HEK293 (cell line): ENCODE results near the gene RGL2.

Experiments used
- CTCF ChIA-PET: fragments of 350-600 bp; formaldehyde crosslinking; extraction: SDS; loops from one replicate; lab custom pipeline; 2021; ENCODE audit warnings: antibody characterized with exemption; lab: Yijun Ruan, JAX
- POLR2A ChIA-PET: fragments of 300-600 bp; formaldehyde crosslinking; extraction: SDS; loops from one replicate; lab custom pipeline; 2020; ENCODE audit warnings: antibody characterized with exemption, inconsistent platforms; lab: Yijun Ruan, JAX
- H3K27ac ChIP-seq: fragments of 200-500 bp; sonication (Bioruptor generic); 2 replicates; pipeline ENCODE4 v1.5.1; 2014; ENCODE audit warnings: low read depth, low read length, control low read depth, inconsistent platforms; ENCODE audit errors: extremely low read depth
- H3K36me3 ChIP-seq, 2 experiments: fragments of 200-500 bp in 1 of 2; sonication (Bioruptor generic) in 1 of 2; 1 replicate in 1 of 2; 2 replicates in 1 of 2; pipeline ENCODE4 v1.5.1; 2014 to 2017; ENCODE audit warnings: inconsistent platforms in 2 of 2, low read length in 2 of 2; ENCODE audit not compliant: control insufficient read depth in 2 of 2, insufficient read depth in 1 of 2
- H3K4me1 ChIP-seq: fragments of 200-500 bp; sonication (Bioruptor generic); 2 replicates; pipeline ENCODE4 v1.5.1; 2014; ENCODE audit warnings: mild to moderate bottlenecking, low read length, inconsistent platforms; ENCODE audit not compliant: control insufficient read depth, insufficient read depth
- H3K4me3 ChIP-seq: 2 replicates; pipeline ENCODE4 v1.5.1; 2011; ENCODE audit warnings: low read depth, mild to moderate bottlenecking, control low read depth, low read length, moderate library complexity
- H3K9me3 ChIP-seq: fragments of 200-500 bp; sonication (Bioruptor generic); 2 replicates; pipeline ENCODE4 v1.5.1; 2014; ENCODE audit warnings: low read depth, low read length, inconsistent platforms; ENCODE audit not compliant: control insufficient read depth, insufficient read depth
- BCL11A ChIP-seq: fragments of 450-650 bp; formaldehyde crosslinking; IDR thresholded peaks from 2 replicates; pipeline ENCODE4 v1.5.1; 2016; ENCODE audit warnings: low read depth, missing biosample characterization, missing genetic modification characterization
- GLIS2 ChIP-seq: fragments of 450-650 bp; formaldehyde crosslinking; IDR thresholded peaks from 2 replicates; pipeline ENCODE4 v1.5.1; 2016; ENCODE audit warnings: missing biosample characterization, missing genetic modification characterization
- KLF7 ChIP-seq: fragments of 450-650 bp; formaldehyde crosslinking; IDR thresholded peaks from 2 replicates; pipeline ENCODE4 v1.5.1; 2016; ENCODE audit warnings: missing biosample characterization, missing genetic modification characterization, borderline replicate concordance
- PBX3 ChIP-seq: sonication (generic); formaldehyde crosslinking; IDR thresholded peaks from 2 replicates; pipeline ENCODE4 v1.8.1; 2022; ENCODE audit warnings: mild to moderate bottlenecking, moderate library complexity, missing genetic modification reagents
- SETDB1 ChIP-seq: IDR thresholded peaks from one replicate; pipeline ENCODE4 v1.6.1; 2017; ENCODE audit warnings: mild to moderate bottlenecking, low read length, moderate library complexity, mixed read lengths; ENCODE audit not compliant: insufficient read length
- ZBTB10 ChIP-seq: fragments of 450-650 bp; formaldehyde crosslinking; IDR thresholded peaks from 2 replicates; pipeline ENCODE4 v1.5.1; 2016; ENCODE audit warnings: missing biosample characterization, missing genetic modification characterization
- ZBTB11 ChIP-seq: fragments of 450-650 bp; formaldehyde crosslinking; conservative IDR thresholded peaks from 2 replicates; pipeline ENCODE4 v1.5.1; 2016; ENCODE audit warnings: low read depth, missing biosample characterization, missing genetic modification characterization
- ZBTB17 ChIP-seq: fragments of 450-650 bp; formaldehyde crosslinking; IDR thresholded peaks from 2 replicates; pipeline ENCODE4 v1.5.1; 2016; ENCODE audit warnings: missing biosample characterization, missing genetic modification characterization
- ZBTB6 ChIP-seq: fragments of 450-650 bp; formaldehyde crosslinking; IDR thresholded peaks from 2 replicates; pipeline ENCODE4 v1.5.1; 2017; ENCODE audit warnings: missing biosample characterization, missing genetic modification characterization
- ZBTB7A ChIP-seq: fragments of 450-650 bp; formaldehyde crosslinking; IDR thresholded peaks from 2 replicates; pipeline ENCODE4 v1.5.1; 2016; ENCODE audit warnings: low read depth, missing biosample characterization, missing genetic modification characterization
- ZFHX2 ChIP-seq: fragments of 450-650 bp; formaldehyde crosslinking; conservative IDR thresholded peaks from 2 replicates; pipeline ENCODE4 v1.5.1; 2016; ENCODE audit warnings: missing biosample characterization, missing genetic modification characterization
- ZNF157 ChIP-seq: fragments of 450-650 bp; formaldehyde crosslinking; IDR thresholded peaks from 2 replicates; pipeline ENCODE4 v1.5.1; 2016; ENCODE audit warnings: missing biosample characterization, missing genetic modification characterization
- ZNF24 ChIP-seq: fragments of 450-650 bp; formaldehyde crosslinking; IDR thresholded peaks from 2 replicates; pipeline ENCODE4 v1.5.1; 2016; ENCODE audit warnings: missing biosample characterization, missing genetic modification characterization
- ZNF350 ChIP-seq: fragments of 450-650 bp; formaldehyde crosslinking; IDR thresholded peaks from 2 replicates; pipeline ENCODE4 v1.5.0; 2017; ENCODE audit warnings: missing biosample characterization, mild to moderate bottlenecking, missing genetic modification characterization
- ZNF416 ChIP-seq: fragments of 450-650 bp; formaldehyde crosslinking; IDR thresholded peaks from 2 replicates; pipeline ENCODE4 v1.5.1; 2016; ENCODE audit warnings: missing biosample characterization, missing genetic modification characterization
- ZNF626 ChIP-seq: fragments of 450-650 bp; sonication (Bioruptor Pico); formaldehyde crosslinking; IDR thresholded peaks from 2 replicates; pipeline ENCODE4 v1.5.1; 2018; ENCODE audit warnings: missing biosample characterization, missing genetic modification characterization, inconsistent platforms
- ZNF837 ChIP-seq: fragments of 450-650 bp; formaldehyde crosslinking; IDR thresholded peaks from 2 replicates; pipeline ENCODE4 v1.5.1; 2016; ENCODE audit warnings: missing biosample characterization, missing genetic modification characterization
- TF ChIP-seq, protein P1 (sequence below): fragments of 450-650 bp; formaldehyde crosslinking; IDR thresholded peaks from 2 replicates; pipeline ENCODE4 v1.5.1; 2016; ENCODE audit warnings: missing biosample characterization, missing genetic modification characterization
- TF ChIP-seq, protein P2 (sequence below): fragments of 450-650 bp; IDR thresholded peaks from 2 replicates; pipeline ENCODE4 v1.5.1; 2018; ENCODE audit warnings: missing biosample characterization, mild to moderate bottlenecking, missing genetic modification characterization
- TF ChIP-seq, protein P3 (sequence below): fragments of 450-650 bp; formaldehyde crosslinking; IDR thresholded peaks from 2 replicates; pipeline ENCODE4 v1.5.1; 2016; ENCODE audit warnings: missing biosample characterization, missing genetic modification characterization
- TF ChIP-seq, protein P4 (sequence below): fragments of 450-650 bp; formaldehyde crosslinking; IDR thresholded peaks from 2 replicates; pipeline ENCODE4 v1.5.1; 2016; ENCODE audit warnings: missing biosample characterization, missing genetic modification characterization
- TF ChIP-seq, protein P5 (sequence below): fragments of 450-650 bp; formaldehyde crosslinking; IDR thresholded peaks from 2 replicates; pipeline ENCODE4 v1.5.1; 2016; ENCODE audit warnings: missing biosample characterization, missing genetic modification characterization

RGL2 gene

DNA sequence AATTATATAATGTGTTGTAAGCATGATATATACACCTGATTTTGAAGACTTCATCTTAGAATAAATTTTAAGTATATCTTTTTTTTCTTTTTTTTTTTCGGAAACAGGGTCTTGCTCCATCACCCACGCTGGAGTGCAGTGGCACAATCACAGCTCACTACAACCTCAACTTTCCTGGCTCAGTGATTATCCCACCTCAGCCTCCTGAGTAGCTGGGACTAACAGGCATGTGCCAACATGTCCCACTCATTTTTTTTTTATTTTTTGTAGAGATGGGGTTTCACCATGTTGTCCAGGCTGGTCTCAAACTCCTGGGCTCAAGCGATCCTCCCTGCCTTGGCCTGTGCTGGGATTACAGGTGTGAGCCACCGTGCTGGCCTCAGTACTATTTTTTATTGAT is 44.2 kb downstream of the RGL2 start:
- ChIA-PET POLR2A (interaction anchor here (0.7 to 3.4 kb wide), 6 partner anchors 17 to 156 kb away, joined by 3 to 20 read pairs (median 8); partner anchors contain the start of genes B3GALT4, RING1, RPS18 and VPS52), CTCF (interaction anchor here (0.6 to 1.6 kb wide), 6 partner anchors 16 to 128 kb away, joined by 3 to 5 read pairs (median 4); partner anchors contain the start of gene RPS18)
- H3K4me3 ChIP-seq: no peak overlapping the region
- H3K4me1 ChIP-seq: peaks cover 5% of the 10 kb centered on the region
- H3K36me3 ChIP-seq: peaks cover 37% of the 10 kb centered on the region in 2 experiments; a peak in 2 of 3 replicates
- H3K27ac ChIP-seq: peak overlapping the region; percentile 50; the same call in 1 of the 2 replicates
- H3K9me3 ChIP-seq: no peaks in the 10 kb centered on the region
- no peak for TF ChIP-seq ZNF837
- TF ChIP-seq, protein P1, sequence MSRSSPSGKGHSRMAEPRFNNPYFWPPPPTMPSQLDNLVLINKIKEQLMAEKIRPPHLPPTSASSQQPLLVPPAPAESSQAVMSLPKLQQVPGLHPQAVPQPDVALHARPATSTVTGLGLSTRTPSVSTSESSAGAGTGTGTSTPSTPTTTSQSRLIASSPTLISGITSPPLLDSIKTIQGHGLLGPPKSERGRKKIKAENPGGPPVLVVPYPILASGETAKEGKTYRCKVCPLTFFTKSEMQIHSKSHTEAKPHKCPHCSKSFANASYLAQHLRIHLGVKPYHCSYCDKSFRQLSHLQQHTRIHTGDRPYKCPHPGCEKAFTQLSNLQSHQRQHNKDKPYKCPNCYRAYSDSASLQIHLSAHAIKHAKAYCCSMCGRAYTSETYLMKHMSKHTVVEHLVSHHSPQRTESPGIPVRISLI: peak; percentile 93
- TF ChIP-seq ZFHX2 (tag by site-specific recombination): no peak
- TF ChIP-seq ZNF416 (tag by site-specific recombination): no peak
- no peak for TF ChIP-seq ZNF24 (tag by site-specific recombination)
- TF ChIP-seq BCL11A (tag by site-specific recombination): no peak
- TF ChIP-seq ZBTB17 (tag by site-specific recombination): 0 out of 2 replicates have a peak, but pooled peaks have one; percentile 15
- TF ChIP-seq KLF7 (tag by site-specific recombination): no peak
- TF ChIP-seq, protein P2, sequence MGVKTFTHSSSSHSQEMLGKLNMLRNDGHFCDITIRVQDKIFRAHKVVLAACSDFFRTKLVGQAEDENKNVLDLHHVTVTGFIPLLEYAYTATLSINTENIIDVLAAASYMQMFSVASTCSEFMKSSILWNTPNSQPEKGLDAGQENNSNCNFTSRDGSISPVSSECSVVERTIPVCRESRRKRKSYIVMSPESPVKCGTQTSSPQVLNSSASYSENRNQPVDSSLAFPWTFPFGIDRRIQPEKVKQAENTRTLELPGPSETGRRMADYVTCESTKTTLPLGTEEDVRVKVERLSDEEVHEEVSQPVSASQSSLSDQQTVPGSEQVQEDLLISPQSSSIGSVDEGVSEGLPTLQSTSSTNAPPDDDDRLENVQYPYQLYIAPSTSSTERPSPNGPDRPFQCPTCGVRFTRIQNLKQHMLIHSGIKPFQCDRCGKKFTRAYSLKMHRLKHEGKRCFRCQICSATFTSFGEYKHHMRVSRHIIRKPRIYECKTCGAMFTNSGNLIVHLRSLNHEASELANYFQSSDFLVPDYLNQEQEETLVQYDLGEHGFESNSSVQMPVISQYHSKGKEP (tag by site-specific recombination): no peak
- no peak for TF ChIP-seq PBX3 (CRISPR knock-in tag)
- TF ChIP-seq ZNF157 (tag by site-specific recombination): no peak
- TF ChIP-seq, protein P3, sequence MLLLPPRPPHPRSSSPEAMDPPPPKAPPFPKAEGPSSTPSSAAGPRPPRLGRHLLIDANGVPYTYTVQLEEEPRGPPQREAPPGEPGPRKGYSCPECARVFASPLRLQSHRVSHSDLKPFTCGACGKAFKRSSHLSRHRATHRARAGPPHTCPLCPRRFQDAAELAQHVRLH (tag by site-specific recombination): no peak
- TF ChIP-seq GLIS2: no peak
- TF ChIP-seq, protein P4, sequence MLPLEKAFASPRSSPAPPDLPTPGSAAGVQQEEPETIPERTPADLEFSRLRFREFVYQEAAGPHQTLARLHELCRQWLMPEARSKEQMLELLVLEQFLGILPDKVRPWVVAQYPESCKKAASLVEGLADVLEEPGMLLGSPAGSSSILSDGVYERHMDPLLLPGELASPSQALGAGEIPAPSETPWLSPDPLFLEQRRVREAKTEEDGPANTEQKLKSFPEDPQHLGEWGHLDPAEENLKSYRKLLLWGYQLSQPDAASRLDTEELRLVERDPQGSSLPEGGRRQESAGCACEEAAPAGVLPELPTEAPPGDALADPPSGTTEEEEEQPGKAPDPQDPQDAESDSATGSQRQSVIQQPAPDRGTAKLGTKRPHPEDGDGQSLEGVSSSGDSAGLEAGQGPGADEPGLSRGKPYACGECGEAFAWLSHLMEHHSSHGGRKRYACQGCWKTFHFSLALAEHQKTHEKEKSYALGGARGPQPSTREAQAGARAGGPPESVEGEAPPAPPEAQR (tag by site-specific recombination): no peak
- TF ChIP-seq ZBTB6 (tag by site-specific recombination): peak; percentile 92
- no peak for TF ChIP-seq ZNF350 (tag by site-specific recombination)
- TF ChIP-seq ZBTB11 (tag by site-specific recombination): no peak
- no peak for TF ChIP-seq ZNF626
- no peak for TF ChIP-seq ZBTB10 (tag by site-specific recombination)
- TF ChIP-seq, protein P5, sequence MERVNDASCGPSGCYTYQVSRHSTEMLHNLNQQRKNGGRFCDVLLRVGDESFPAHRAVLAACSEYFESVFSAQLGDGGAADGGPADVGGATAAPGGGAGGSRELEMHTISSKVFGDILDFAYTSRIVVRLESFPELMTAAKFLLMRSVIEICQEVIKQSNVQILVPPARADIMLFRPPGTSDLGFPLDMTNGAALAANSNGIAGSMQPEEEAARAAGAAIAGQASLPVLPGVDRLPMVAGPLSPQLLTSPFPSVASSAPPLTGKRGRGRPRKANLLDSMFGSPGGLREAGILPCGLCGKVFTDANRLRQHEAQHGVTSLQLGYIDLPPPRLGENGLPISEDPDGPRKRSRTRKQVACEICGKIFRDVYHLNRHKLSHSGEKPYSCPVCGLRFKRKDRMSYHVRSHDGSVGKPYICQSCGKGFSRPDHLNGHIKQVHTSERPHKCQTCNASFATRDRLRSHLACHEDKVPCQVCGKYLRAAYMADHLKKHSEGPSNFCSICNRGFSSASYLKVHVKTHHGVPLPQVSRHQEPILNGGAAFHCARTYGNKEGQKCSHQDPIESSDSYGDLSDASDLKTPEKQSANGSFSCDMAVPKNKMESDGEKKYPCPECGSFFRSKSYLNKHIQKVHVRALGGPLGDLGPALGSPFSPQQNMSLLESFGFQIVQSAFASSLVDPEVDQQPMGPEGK (tag by site-specific recombination): no peak
- no peak for TF ChIP-seq SETDB1
- no peak for TF ChIP-seq ZBTB7A (tag by site-specific recombination)
